GM12878 (cell line): Measurements from ENCODE around the gene SHISA4. TPM values are rescaled to one million over a fixed set of nuclear protein-coding genes. Genes with fewer than 3 reads are reported as not detected.
A peak's percentile ranks its signal among the peaks of the same experiment; 100 is the strongest.

Experiments used
- ATF3 ChIP-seq: IDR thresholded peaks from 2 replicates; pipeline ENCODE4 v1.6.1; 2011; ENCODE audit warnings: low read depth, mild to moderate bottlenecking, low read length, moderate library complexity, borderline replicate concordance; ENCODE audit errors: extremely low read depth
- ATF7 ChIP-seq: fragments of 450-650 bp; IDR thresholded peaks from 2 replicates; pipeline ENCODE4 v1.6.1; 2016; ENCODE audit warnings: low read depth, mild to moderate bottlenecking
- BHLHE40 ChIP-seq, 2 experiments: fragments of 450-650 bp in 1 of 2; IDR thresholded peaks; 2 replicates each; pipeline ENCODE4 v1.6.1; 2011 to 2017; ENCODE audit warnings: low read depth in 2 of 2, borderline replicate concordance in 1 of 2, improper control_type of control experiment in 1 of 2, low read length in 1 of 2, mild to moderate bottlenecking in 1 of 2
- HCFC1 ChIP-seq: fragments of 150-350 bp; IDR thresholded peaks from 2 replicates; pipeline ENCODE4 v1.6.1; 2014; ENCODE audit warnings: low read length
- JUND ChIP-seq: IDR thresholded peaks from 2 replicates; pipeline ENCODE4 v1.6.1; 2012; ENCODE audit warnings: low read depth, mild to moderate bottlenecking, low read length, improper control_type of control experiment, moderate library complexity
- MTA2 ChIP-seq: fragments of 450-650 bp; IDR thresholded peaks from 2 replicates; pipeline ENCODE4 v1.6.1; 2016; ENCODE audit warnings: low read depth, mild to moderate bottlenecking, moderate library complexity
- MYB ChIP-seq: fragments of 150-350 bp; IDR thresholded peaks from 2 replicates; pipeline ENCODE4 v1.6.1; 2014; ENCODE audit warnings: mild to moderate bottlenecking, low read depth, low read length, borderline replicate concordance
- POLR2A ChIP-seq: IDR thresholded peaks from 2 replicates; pipeline ENCODE4 v1.6.1; 2011; ENCODE audit warnings: low read depth, mild to moderate bottlenecking, low read length
- RAD51 ChIP-seq: fragments of 450-650 bp; IDR thresholded peaks from 2 replicates; pipeline ENCODE4 v1.6.1; 2016; ENCODE audit warnings: moderate library complexity, mild to moderate bottlenecking, inconsistent platforms
- RB1 ChIP-seq: fragments of 450-650 bp; formaldehyde crosslinking; IDR thresholded peaks from 2 replicates; pipeline ENCODE4 v1.6.1; 2017; ENCODE audit warnings: mild to moderate bottlenecking, borderline replicate concordance
- RCOR1 ChIP-seq: conservative IDR thresholded peaks from 2 replicates; pipeline ENCODE4 v1.6.1; 2012; ENCODE audit warnings: low read depth, low read length, improper control_type of control experiment
- RELA ChIP-seq: fragments of 450-650 bp; IDR thresholded peaks from 2 replicates; pipeline ENCODE4 v1.8.0; 2014; ENCODE audit warnings: borderline replicate concordance; ENCODE audit not compliant: partially characterized antibody
- SUZ12 ChIP-seq: fragments of 200-600 bp; sonication (generic); IDR thresholded peaks from one replicate; pipeline ENCODE4 v1.6.1; 2018; ENCODE audit warnings: antibody characterized with exemption, mild to moderate bottlenecking; ENCODE audit not compliant: unreplicated experiment
- TARDBP ChIP-seq: IDR thresholded peaks from 2 replicates; pipeline ENCODE4 v1.6.1; 2016; ENCODE audit warnings: borderline replicate concordance
- YBX1 ChIP-seq: fragments of 450-650 bp; IDR thresholded peaks from 2 replicates; pipeline ENCODE4 v1.6.1; 2016; ENCODE audit warnings: antibody characterized with exemption
- YY1 ChIP-seq: IDR thresholded peaks from 2 replicates; pipeline ENCODE4 v1.6.1; 2011; ENCODE audit warnings: low read depth, mild to moderate bottlenecking, low read length
- ZBED1 ChIP-seq: IDR thresholded peaks from 2 replicates; pipeline ENCODE4 v1.6.1; 2016; ENCODE audit warnings: borderline replicate concordance
- ZNF207 ChIP-seq: fragments of 450-650 bp; IDR thresholded peaks from 2 replicates; pipeline ENCODE4 v1.6.1; 2014; ENCODE audit warnings: antibody characterized with exemption, mild to moderate bottlenecking, borderline replicate concordance
- polyA plus RNA-seq, 11 experiments: library from polyadenylated mRNA; depleted of rRNA in 4 of 11; unstranded in 6 of 11; stranded (reverse) in 5 of 11; fragments of >200 nt; fragmentation: Nextera tagmentation in 4 of 11; fragmentation: Illumina TruSeq in 1 of 11; extraction: Ambion mirVana in 4 of 11; extraction: Trizol in 1 of 11; gene quantifications; 1 replicate in 1 of 11; 2 replicates in 10 of 11; pipeline versions ENCODE4 v1.2.1 to v1.2.3, GENCODE V29; 2011 to 2016; ENCODE audit warnings: inconsistent platforms in 2 of 11, missing spikeins in 2 of 11, low read depth in 1 of 11
- total RNA-seq, 4 experiments: library from RNA; depleted of rRNA in 3 of 4; stranded (reverse); fragments of >200 nt in 3 of 4; fragmentation: Illumina TruSeq in 1 of 4; extraction: Trizol in 1 of 4; gene quantifications; 2 replicates each; pipeline versions ENCODE4 v1.2.1 to v1.2.3, GENCODE V29; 2013 to 2021
- TF ChIP-seq, protein P1 (sequence below): IDR thresholded peaks from 2 replicates; pipeline ENCODE4 v1.6.1; 2012; ENCODE audit warnings: mild to moderate bottlenecking, low read depth, low read length
- TF ChIP-seq, protein P2 (sequence below): fragments of 450-650 bp; IDR thresholded peaks from 2 replicates; pipeline ENCODE4 v1.6.1; 2017; ENCODE audit warnings: mild to moderate bottlenecking, moderate library complexity
- TF ChIP-seq, protein P3 (sequence below): IDR thresholded peaks from 2 replicates; pipeline ENCODE4 v1.6.1; 2011; ENCODE audit warnings: low read depth, low read length, improper control_type of control experiment, borderline replicate concordance

The SHISA4 gene
- total and polyA plus RNA-seq, 10 of the 15 experiments (the other 5 are each of a cell fraction or from before 2014, with no cell fraction given) = 0.07 TPM; not detected in 8

- TF ChIP-seq ATF7 (peak; percentile 99), ATF3 (0 out of 2 replicates have a peak, but pooled peaks have one; percentile 3), JUND (peak; percentile 73; the same call in 1 of the 2 replicates), ZBED1 (no peak), SUZ12 (no peak), YBX1 (no peak), TARDBP (no peak), RCOR1 (no peak), HCFC1 (no peak), MYB (no peak), POLR2A (no peak), MTA2 (no peak), BHLHE40 (IDR thresholded peaks at IDR 0.05; ENCODE audit: borderline replicate concordance in 1 of 2, low read depth in 2 of 2, low read length in 1 of 2) (0 out of 4 replicates have a peak, but pooled peaks of 1 of the 2 experiments have one; percentile 22), RAD51 (no peak), RB1 (peak; percentile 60; the same call in 1 of the 2 replicates), YY1 (peak; percentile 74), ZNF207 (no peak), RELA (no peak)
- TF ChIP-seq, protein P1, sequence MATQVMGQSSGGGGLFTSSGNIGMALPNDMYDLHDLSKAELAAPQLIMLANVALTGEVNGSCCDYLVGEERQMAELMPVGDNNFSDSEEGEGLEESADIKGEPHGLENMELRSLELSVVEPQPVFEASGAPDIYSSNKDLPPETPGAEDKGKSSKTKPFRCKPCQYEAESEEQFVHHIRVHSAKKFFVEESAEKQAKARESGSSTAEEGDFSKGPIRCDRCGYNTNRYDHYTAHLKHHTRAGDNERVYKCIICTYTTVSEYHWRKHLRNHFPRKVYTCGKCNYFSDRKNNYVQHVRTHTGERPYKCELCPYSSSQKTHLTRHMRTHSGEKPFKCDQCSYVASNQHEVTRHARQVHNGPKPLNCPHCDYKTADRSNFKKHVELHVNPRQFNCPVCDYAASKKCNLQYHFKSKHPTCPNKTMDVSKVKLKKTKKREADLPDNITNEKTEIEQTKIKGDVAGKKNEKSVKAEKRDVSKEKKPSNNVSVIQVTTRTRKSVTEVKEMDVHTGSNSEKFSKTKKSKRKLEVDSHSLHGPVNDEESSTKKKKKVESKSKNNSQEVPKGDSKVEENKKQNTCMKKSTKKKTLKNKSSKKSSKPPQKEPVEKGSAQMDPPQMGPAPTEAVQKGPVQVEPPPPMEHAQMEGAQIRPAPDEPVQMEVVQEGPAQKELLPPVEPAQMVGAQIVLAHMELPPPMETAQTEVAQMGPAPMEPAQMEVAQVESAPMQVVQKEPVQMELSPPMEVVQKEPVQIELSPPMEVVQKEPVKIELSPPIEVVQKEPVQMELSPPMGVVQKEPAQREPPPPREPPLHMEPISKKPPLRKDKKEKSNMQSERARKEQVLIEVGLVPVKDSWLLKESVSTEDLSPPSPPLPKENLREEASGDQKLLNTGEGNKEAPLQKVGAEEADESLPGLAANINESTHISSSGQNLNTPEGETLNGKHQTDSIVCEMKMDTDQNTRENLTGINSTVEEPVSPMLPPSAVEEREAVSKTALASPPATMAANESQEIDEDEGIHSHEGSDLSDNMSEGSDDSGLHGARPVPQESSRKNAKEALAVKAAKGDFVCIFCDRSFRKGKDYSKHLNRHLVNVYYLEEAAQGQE = no peak
- TF ChIP-seq, protein P2, sequence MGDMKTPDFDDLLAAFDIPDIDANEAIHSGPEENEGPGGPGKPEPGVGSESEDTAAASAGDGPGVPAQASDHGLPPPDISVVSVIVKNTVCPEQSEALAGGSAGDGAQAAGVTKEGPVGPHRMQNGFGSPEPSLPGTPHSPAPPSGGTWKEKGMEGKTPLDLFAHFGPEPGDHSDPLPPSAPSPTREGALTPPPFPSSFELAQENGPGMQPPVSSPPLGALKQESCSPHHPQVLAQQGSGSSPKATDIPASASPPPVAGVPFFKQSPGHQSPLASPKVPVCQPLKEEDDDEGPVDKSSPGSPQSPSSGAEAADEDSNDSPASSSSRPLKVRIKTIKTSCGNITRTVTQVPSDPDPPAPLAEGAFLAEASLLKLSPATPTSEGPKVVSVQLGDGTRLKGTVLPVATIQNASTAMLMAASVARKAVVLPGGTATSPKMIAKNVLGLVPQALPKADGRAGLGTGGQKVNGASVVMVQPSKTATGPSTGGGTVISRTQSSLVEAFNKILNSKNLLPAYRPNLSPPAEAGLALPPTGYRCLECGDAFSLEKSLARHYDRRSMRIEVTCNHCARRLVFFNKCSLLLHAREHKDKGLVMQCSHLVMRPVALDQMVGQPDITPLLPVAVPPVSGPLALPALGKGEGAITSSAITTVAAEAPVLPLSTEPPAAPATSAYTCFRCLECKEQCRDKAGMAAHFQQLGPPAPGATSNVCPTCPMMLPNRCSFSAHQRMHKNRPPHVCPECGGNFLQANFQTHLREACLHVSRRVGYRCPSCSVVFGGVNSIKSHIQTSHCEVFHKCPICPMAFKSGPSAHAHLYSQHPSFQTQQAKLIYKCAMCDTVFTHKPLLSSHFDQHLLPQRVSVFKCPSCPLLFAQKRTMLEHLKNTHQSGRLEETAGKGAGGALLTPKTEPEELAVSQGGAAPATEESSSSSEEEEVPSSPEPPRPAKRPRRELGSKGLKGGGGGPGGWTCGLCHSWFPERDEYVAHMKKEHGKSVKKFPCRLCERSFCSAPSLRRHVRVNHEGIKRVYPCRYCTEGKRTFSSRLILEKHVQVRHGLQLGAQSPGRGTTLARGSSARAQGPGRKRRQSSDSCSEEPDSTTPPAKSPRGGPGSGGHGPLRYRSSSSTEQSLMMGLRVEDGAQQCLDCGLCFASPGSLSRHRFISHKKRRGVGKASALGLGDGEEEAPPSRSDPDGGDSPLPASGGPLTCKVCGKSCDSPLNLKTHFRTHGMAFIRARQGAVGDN = no peak
- TF ChIP-seq, protein P3, sequence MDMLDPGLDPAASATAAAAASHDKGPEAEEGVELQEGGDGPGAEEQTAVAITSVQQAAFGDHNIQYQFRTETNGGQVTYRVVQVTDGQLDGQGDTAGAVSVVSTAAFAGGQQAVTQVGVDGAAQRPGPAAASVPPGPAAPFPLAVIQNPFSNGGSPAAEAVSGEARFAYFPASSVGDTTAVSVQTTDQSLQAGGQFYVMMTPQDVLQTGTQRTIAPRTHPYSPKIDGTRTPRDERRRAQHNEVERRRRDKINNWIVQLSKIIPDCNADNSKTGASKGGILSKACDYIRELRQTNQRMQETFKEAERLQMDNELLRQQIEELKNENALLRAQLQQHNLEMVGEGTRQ = no peak
Observed at GRCh38 chr1:201895913-201896807, 7.5 kb downstream of the SHISA4 start (continued).
